ENCODE results near the gene GPRIN2. TPM values are rescaled to one million over a fixed set of nuclear protein-coding genes. Genes with fewer than 3 reads are reported as not detected.

GPRIN2 gene
- polyA plus RNA-seq, 1 donor from 2014 or later, result 7.1 TPM

GRCh38 chr10:46541017-46541661, 15.3 kb downstream of the GPRIN2 start:
- TF ChIP-seq SMC3 (conservative IDR thresholded peaks at IDR 0.05; ENCODE audit: poor library complexity), result no peak
- no peak for TF ChIP-seq REST (IDR thresholded peaks at IDR 0.05; ENCODE audit: borderline replicate concordance)
- no peak for TF ChIP-seq EZH2 (IDR thresholded peaks at IDR 0.05; ENCODE audit: borderline replicate concordance, insufficient read depth, low read length, poor library complexity, severe bottlenecking)
- no peak for TF ChIP-seq CTCF (IDR thresholded peaks at IDR 0.05; ENCODE audit: poor library complexity, severe bottlenecking)
- no peak for TF ChIP-seq EP300 (conservative IDR thresholded peaks at IDR 0.05; ENCODE audit: poor library complexity, severe bottlenecking)
- no peak for TF ChIP-seq POLR2AphosphoS5 (IDR thresholded peaks at IDR 0.05)
- no peak for TF ChIP-seq TAF1 (IDR thresholded peaks at IDR 0.05; ENCODE audit: low read depth)
- TF ChIP-seq MXI1 (conservative IDR thresholded peaks at IDR 0.05; ENCODE audit: poor library complexity, severe bottlenecking), result no peak
- no peak for TF ChIP-seq RAD21 (conservative IDR thresholded peaks at IDR 0.05)
- Histone ChIP-seq H3F3A (ENCODE audit: insufficient read depth, low read length, poor library complexity, severe bottlenecking) (no peaks in the 10 kb centered on the region), H3K36me3 (ENCODE audit: insufficient read depth, low read length) (no peaks in the 10 kb centered on the region), H3K9me3 (ENCODE audit: low read length) (no peaks in the 10 kb centered on the region), H3K4me3 (ENCODE audit: low read length) (no peak overlapping the region), H3K9ac (ENCODE audit: low read length) (no peak overlapping the region), H3K79me2 (replicated peaks; ENCODE audit: insufficient read depth, low read length) (no peaks in the 10 kb centered on the region), H3K27me3 (ENCODE audit: insufficient read depth, low read depth, low read length) (no peaks in the 10 kb centered on the region), H3K27ac (ENCODE audit: low read length) (no peak overlapping the region), H3K9me2 (ENCODE audit: insufficient read depth, low read length) (no peaks in the 10 kb centered on the region), H3K4me2 (ENCODE audit: low read length) (no peak overlapping the region), H2AFZ (ENCODE audit: low read depth, low read length) (no peak overlapping the region), H4K20me1 (ENCODE audit: insufficient read depth) (no peaks in the 10 kb centered on the region)

- H3K27me3 ChIP-seq (ENCODE audit: insufficient read depth, low read depth, low read length), result no peaks in the 10 kb centered on the region
- no peak overlapping the region for H3K9ac ChIP-seq (ENCODE audit: low read length)
- H3K27ac ChIP-seq (ENCODE audit: low read length), result no peak overlapping the region
- H3K79me2 ChIP-seq (replicated peaks; ENCODE audit: insufficient read depth, low read length), result no peaks in the 10 kb centered on the region
- no peak overlapping the region for H3K4me2 ChIP-seq (ENCODE audit: low read length)
- H2AFZ ChIP-seq (ENCODE audit: low read depth, low read length), result no peak overlapping the region
- H3K36me3 ChIP-seq (ENCODE audit: insufficient read depth, low read length), result no peaks in the 10 kb centered on the region
- H3K9me3 ChIP-seq (ENCODE audit: low read length), result no peaks in the 10 kb centered on the region
- no peaks in the 10 kb centered on the region for H3F3A ChIP-seq (ENCODE audit: insufficient read depth, low read length, poor library complexity, severe bottlenecking)
- no peaks in the 10 kb centered on the region for H3K9me2 ChIP-seq (ENCODE audit: insufficient read depth, low read length)
- H3K4me3 ChIP-seq (ENCODE audit: low read length), result no peak overlapping the region
- TF ChIP-seq RAD21 (conservative IDR thresholded peaks at IDR 0.05) (no peak), SMC3 (conservative IDR thresholded peaks at IDR 0.05; ENCODE audit: poor library complexity) (no peak), TAF1 (IDR thresholded peaks at IDR 0.05; ENCODE audit: low read depth) (no peak), REST (IDR thresholded peaks at IDR 0.05; ENCODE audit: borderline replicate concordance) (no peak), MXI1 (conservative IDR thresholded peaks at IDR 0.05; ENCODE audit: poor library complexity, severe bottlenecking) (no peak), EP300 (conservative IDR thresholded peaks at IDR 0.05; ENCODE audit: poor library complexity, severe bottlenecking) (no peak), POLR2AphosphoS5 (IDR thresholded peaks at IDR 0.05) (no peak), CTCF (IDR thresholded peaks at IDR 0.05; ENCODE audit: poor library complexity, severe bottlenecking) (no peak), EZH2 (IDR thresholded peaks at IDR 0.05; ENCODE audit: borderline replicate concordance, insufficient read depth, low read length, poor library complexity, severe bottlenecking) (no peak)
- no peaks in the 10 kb centered on the region for H4K20me1 ChIP-seq (ENCODE audit: insufficient read depth)
Measured at GRCh38 chr10:46540412-46541016, 15.9 kb downstream of the GPRIN2 start.

Measured in neural cell (in vitro differentiated cells).